Measurements from ENCODE around the gene IL27RA.
A peak's percentile ranks its signal among the peaks of the same experiment; 100 is the strongest.

IL27RA gene

DNA sequence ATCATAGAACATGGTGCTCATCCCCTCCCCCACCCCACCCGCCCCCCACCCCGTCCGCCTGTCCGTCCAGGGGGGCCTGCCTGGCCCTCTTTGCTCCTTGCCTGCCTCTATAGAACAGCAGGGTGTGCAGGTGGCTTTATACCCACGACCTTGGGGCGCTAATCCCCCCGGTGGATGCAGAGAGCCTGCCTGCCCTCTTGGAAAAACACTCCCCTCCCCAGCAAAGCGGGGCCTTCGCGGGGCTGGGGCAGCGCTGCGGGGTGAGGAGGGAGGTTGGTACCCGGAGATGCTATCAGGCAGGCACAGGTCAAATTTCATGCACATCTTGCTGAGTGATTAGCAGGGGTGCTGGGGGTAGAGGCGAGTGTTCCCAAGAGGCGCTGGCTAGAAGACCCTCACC lies 47.4 kb upstream of the IL27RA start:
- Histone ChIP-seq H4K20me1 (ENCODE audit: insufficient read depth, low read length) (no peaks in the 10 kb centered on the region), H3K9me3 (ENCODE audit: insufficient read depth, low read length) (no peaks in the 10 kb centered on the region), H3K27me3 (ENCODE audit: low read depth, low read length) (no peaks in the 10 kb centered on the region), H3K79me2 (ENCODE audit: low read length) (no peaks in the 10 kb centered on the region), H3K9ac (ENCODE audit: low read length) (no peak overlapping the region), H3K36me3 (replicated peaks; ENCODE audit: low read depth, low read length) (peaks cover 11% of the 10 kb centered on the region), H3K4me2 (ENCODE audit: low read length) (no peak overlapping the region), H3K4me3 (ENCODE audit: low read length) (no peak overlapping the region), H3K27ac (ENCODE audit: low read length) (no peak overlapping the region), H3K4me1 (ENCODE audit: low read length) (peaks cover 32% of the 10 kb centered on the region), H2AFZ (ENCODE audit: low read depth, low read length) (no peak overlapping the region)
- TF ChIP-seq EZH2phosphoT487 (IDR thresholded peaks at IDR 0.05; ENCODE audit: low read depth), result no peak
- TF ChIP-seq, protein P1, sequence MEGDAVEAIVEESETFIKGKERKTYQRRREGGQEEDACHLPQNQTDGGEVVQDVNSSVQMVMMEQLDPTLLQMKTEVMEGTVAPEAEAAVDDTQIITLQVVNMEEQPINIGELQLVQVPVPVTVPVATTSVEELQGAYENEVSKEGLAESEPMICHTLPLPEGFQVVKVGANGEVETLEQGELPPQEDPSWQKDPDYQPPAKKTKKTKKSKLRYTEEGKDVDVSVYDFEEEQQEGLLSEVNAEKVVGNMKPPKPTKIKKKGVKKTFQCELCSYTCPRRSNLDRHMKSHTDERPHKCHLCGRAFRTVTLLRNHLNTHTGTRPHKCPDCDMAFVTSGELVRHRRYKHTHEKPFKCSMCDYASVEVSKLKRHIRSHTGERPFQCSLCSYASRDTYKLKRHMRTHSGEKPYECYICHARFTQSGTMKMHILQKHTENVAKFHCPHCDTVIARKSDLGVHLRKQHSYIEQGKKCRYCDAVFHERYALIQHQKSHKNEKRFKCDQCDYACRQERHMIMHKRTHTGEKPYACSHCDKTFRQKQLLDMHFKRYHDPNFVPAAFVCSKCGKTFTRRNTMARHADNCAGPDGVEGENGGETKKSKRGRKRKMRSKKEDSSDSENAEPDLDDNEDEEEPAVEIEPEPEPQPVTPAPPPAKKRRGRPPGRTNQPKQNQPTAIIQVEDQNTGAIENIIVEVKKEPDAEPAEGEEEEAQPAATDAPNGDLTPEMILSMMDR (IDR thresholded peaks at IDR 0.05; ENCODE audit: low read depth, low read length), result no peak

DNA sequence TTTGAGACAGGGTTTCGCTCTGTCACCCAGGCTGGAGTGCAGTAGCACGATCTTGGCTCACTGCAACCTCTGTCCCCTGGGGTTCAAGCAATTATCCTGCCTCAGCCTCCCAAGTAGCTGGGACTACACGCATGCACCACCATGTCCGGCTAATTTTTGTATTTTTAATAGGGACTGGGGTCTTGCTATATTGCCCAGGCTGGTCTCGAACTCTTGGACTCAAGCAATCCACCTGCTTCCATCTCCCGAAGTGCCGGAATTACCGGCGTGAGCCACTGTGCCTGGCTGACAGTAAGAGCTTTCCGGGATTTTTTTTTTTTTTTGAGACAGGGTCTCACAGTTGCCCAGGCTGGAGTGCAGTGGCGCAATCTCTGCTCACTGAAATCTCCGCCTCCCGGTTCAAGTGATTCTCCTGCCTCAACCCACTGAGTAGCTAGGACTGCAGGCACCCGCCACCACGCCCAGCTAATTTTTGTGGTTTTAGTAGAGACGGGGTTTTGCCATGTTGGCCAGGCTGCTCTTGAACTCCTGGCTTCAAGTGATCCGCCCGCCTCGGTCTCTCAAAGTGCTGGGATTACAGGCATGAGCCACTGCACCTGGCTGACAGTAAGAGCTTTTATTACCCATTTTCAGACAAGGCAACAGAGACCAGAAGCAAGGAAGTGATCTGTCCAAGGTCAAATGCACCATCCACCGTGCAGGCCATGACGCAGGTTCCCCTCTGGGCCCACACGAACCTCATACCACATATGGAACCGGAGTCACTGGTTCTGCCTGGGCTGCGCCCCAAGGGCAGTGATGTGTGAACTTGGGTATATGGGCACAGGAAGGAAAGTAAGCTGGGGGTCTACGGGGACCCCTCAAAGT lies 46.5 kb upstream of the IL27RA start:
- peak overlapping the region; percentile 67 for H3K4me3 ChIP-seq (ENCODE audit: low read length)
- H3K27ac ChIP-seq (ENCODE audit: low read length), result peak overlapping the region; percentile 98
- no peak overlapping the region for H2AFZ ChIP-seq (ENCODE audit: low read depth, low read length)
- H3K27me3 ChIP-seq (ENCODE audit: low read depth, low read length), result no peaks in the 10 kb centered on the region
- H4K20me1 ChIP-seq (ENCODE audit: insufficient read depth, low read length), result no peaks in the 10 kb centered on the region
- H3K36me3 ChIP-seq (replicated peaks; ENCODE audit: low read depth, low read length), result peaks cover 11% of the 10 kb centered on the region
- TF ChIP-seq, protein P1 (IDR thresholded peaks at IDR 0.05; ENCODE audit: low read depth, low read length), result no peak
- TF ChIP-seq EZH2phosphoT487 (IDR thresholded peaks at IDR 0.05; ENCODE audit: low read depth), result no peak
- no peaks in the 10 kb centered on the region for H3K9me3 ChIP-seq (ENCODE audit: insufficient read depth, low read length)
- H3K9ac ChIP-seq (ENCODE audit: low read length), result peak overlapping the region; percentile 83
- peak overlapping the region; percentile 82 for H3K4me2 ChIP-seq (ENCODE audit: low read length)
- peaks cover 32% of the 10 kb centered on the region for H3K4me1 ChIP-seq (ENCODE audit: low read length)
- no peaks in the 10 kb centered on the region for H3K79me2 ChIP-seq (ENCODE audit: low read length)

DNA sequence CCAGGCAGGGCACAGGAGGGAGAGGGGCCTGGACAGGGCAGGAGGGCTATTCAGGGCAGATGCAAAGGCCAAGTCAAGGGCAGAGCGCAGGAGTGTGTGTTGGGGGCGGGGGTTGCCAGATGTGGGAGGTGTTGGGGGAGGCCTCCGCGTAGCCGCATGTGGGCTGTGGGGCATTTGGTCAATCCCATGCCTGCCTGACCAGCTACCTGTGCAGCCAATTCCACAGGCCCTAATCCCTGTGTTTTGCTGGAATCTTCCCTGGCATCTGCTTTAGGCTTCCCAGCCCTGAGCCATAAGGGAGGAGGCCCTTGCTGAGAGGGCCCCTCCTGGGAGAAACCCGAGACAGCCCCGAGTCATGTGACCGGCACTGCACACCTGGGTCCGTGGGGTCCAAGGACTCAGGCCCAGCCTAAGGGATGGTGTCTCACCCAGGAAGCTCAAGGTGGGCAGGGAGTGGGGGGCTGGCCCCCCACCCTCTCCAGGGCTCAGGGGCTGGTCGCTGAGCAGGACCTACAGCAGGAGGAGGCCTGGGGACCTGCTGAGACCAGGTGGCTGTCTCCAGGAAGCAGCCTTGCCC lies 45.7 kb upstream of the IL27RA start:
- H3K27ac ChIP-seq (ENCODE audit: low read length), result peak overlapping the region; percentile 98
- H3K4me2 ChIP-seq (ENCODE audit: low read length), result peak overlapping the region; percentile 82
- peak overlapping the region; percentile 67 for H3K4me3 ChIP-seq (ENCODE audit: low read length)
- peaks cover 32% of the 10 kb centered on the region for H3K4me1 ChIP-seq (ENCODE audit: low read length)
- no peaks in the 10 kb centered on the region for H3K79me2 ChIP-seq (ENCODE audit: low read length)
- peak overlapping the region; percentile 83 for H3K9ac ChIP-seq (ENCODE audit: low read length)
- TF ChIP-seq, protein P1 (IDR thresholded peaks at IDR 0.05; ENCODE audit: low read depth, low read length), result no peak
- TF ChIP-seq EZH2phosphoT487 (IDR thresholded peaks at IDR 0.05; ENCODE audit: low read depth), result no peak
- H3K36me3 ChIP-seq (replicated peaks; ENCODE audit: low read depth, low read length), result peaks cover 11% of the 10 kb centered on the region
- H4K20me1 ChIP-seq (ENCODE audit: insufficient read depth, low read length), result no peaks in the 10 kb centered on the region
- H3K9me3 ChIP-seq (ENCODE audit: insufficient read depth, low read length), result no peaks in the 10 kb centered on the region
- H3K27me3 ChIP-seq (ENCODE audit: low read depth, low read length), result no peaks in the 10 kb centered on the region
- H2AFZ ChIP-seq (ENCODE audit: low read depth, low read length), result peak overlapping the region; percentile 18; the same call in 1 of the 2 replicates

DNA sequence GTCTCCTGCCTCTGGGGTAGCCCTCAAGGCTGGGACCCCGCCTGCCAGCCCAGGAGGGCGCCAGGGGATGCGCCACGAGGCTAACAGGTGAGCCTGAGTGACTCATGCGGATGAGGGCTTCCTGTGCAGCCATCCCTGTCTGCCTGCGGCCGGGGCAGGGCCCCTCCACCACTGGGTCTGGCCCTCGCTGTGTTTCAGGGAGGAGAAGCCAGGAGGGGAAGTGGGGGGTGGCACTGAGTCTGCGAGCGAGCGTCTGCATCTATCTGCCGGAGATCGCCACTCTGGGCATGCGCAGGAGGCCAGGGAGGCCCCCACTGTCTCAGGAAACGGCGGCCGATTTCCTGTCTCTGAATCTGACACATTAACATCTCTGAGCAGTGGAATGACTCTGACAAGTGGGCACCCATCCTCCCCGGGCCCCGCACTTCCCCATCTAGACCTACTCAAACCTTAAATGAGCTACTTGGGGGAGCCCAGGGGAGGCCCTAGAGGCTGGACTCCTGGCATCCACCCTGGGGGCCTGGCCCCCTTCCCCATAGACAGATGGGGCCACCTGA lies 45.1 kb upstream of the IL27RA start:
- no peak for TF ChIP-seq EZH2phosphoT487 (IDR thresholded peaks at IDR 0.05; ENCODE audit: low read depth)
- TF ChIP-seq, protein P1 (IDR thresholded peaks at IDR 0.05; ENCODE audit: low read depth, low read length), result no peak
- Histone ChIP-seq H3K9ac (ENCODE audit: low read length) (peak overlapping the region; percentile 87), H3K27ac (ENCODE audit: low read length) (peak overlapping the region; percentile 98), H3K27me3 (ENCODE audit: low read depth, low read length) (no peaks in the 10 kb centered on the region), H3K4me2 (ENCODE audit: low read length) (peak overlapping the region; percentile 82), H3K4me3 (ENCODE audit: low read length) (peak overlapping the region; percentile 67), H3K4me1 (ENCODE audit: low read length) (peaks cover 32% of the 10 kb centered on the region), H4K20me1 (ENCODE audit: insufficient read depth, low read length) (no peaks in the 10 kb centered on the region), H3K36me3 (replicated peaks; ENCODE audit: low read depth, low read length) (peaks cover 11% of the 10 kb centered on the region), H3K9me3 (ENCODE audit: insufficient read depth, low read length) (no peaks in the 10 kb centered on the region), H2AFZ (ENCODE audit: low read depth, low read length) (peak overlapping the region; percentile 18; the same call in 1 of the 2 replicates), H3K79me2 (ENCODE audit: low read length) (no peaks in the 10 kb centered on the region)

Data from OCI-LY3 (cell line).